NCI-H2196 treated with DMSO at 0.1 percent for 48 hours (cell line): ENCODE results near the gene NACC2.

Experiments
- DNase-seq: peaks from one replicate; lab custom pipeline; 2025; ENCODE audit not compliant: unreplicated experiment; lab: John Stamatoyannopoulos, UW

NACC2 gene

GRCh38 chr9:136058801-136059302 lies 36.2 kb downstream of the NACC2 start:
- no peak for DNase-seq

- no peak for DNase-seq
These were observed 37.0 kb downstream of the NACC2 start for GRCh38 chr9:136058084-136058483.

- DNase-seq, result no peak
These were observed 37.6 kb downstream of the NACC2 start for GRCh38 chr9:136057236-136058081.

GRCh38 chr9:136056546-136057235 lies 38.4 kb downstream of the NACC2 start:
- no peak for DNase-seq

- no peak for DNase-seq
These were observed 39.2 kb downstream of the NACC2 start for GRCh38 chr9:136055715-136056545.

- DNase-seq, result no peak
These were observed 40.0 kb downstream of the NACC2 start for GRCh38 chr9:136054798-136055714.

- DNase-seq, result no peak
These were observed 40.9 kb downstream of the NACC2 start for GRCh38 chr9:136054146-136054545.

- DNase-seq, result no peak
These were observed 41.3 kb downstream of the NACC2 start for GRCh38 chr9:136053757-136054142.

- no peak for DNase-seq
These were observed 41.9 kb downstream of the NACC2 start for GRCh38 chr9:136052991-136053756.

GRCh38 chr9:136052472-136052880 lies 42.6 kb downstream of the NACC2 start:
- no peak for DNase-seq

GRCh38 chr9:136051837-136052471 lies 43.1 kb downstream of the NACC2 start:
- DNase-seq, result peak; percentile 85

GRCh38 chr9:136051453-136051836 lies 43.6 kb downstream of the NACC2 start:
- DNase-seq, result no peak

- no peak for DNase-seq
These were observed 44.2 kb downstream of the NACC2 start for GRCh38 chr9:136050701-136051452.

- DNase-seq, result no peak
These were observed 44.8 kb downstream of the NACC2 start for GRCh38 chr9:136050266-136050700.

GRCh38 chr9:136049491-136050265 lies 45.4 kb downstream of the NACC2 start:
- DNase-seq, result no peak

- DNase-seq, result no peak
These were observed 46.3 kb downstream of the NACC2 start for GRCh38 chr9:136048560-136049411.
